Stimulated activated CD4-positive, alpha-beta T cell treated with anti-CD3 and anti-CD28 coated beads, Interleukin-12 subunit alpha, Interleukin-12 subunit beta, amount 100 ng/mL, for 48 hours (primary cell): ENCODE data around the gene FZD2.

Source experiments
- DNase-seq, 3 donors: peaks; one replicate each; pipeline ENCODE4 v3.0.0-alpha.2; 2020; ENCODE audit warnings: low read depth in 2 of 3, low spot score in 1 of 3

The FZD2 gene

GRCh38 chr17:44606658-44607057 lies 49.4 kb downstream of the FZD2 start:
- DNase-seq, result no peak

GRCh38 chr17:44607836-44608690 lies 50.8 kb downstream of the FZD2 start:
- no peak for DNase-seq

DNA sequence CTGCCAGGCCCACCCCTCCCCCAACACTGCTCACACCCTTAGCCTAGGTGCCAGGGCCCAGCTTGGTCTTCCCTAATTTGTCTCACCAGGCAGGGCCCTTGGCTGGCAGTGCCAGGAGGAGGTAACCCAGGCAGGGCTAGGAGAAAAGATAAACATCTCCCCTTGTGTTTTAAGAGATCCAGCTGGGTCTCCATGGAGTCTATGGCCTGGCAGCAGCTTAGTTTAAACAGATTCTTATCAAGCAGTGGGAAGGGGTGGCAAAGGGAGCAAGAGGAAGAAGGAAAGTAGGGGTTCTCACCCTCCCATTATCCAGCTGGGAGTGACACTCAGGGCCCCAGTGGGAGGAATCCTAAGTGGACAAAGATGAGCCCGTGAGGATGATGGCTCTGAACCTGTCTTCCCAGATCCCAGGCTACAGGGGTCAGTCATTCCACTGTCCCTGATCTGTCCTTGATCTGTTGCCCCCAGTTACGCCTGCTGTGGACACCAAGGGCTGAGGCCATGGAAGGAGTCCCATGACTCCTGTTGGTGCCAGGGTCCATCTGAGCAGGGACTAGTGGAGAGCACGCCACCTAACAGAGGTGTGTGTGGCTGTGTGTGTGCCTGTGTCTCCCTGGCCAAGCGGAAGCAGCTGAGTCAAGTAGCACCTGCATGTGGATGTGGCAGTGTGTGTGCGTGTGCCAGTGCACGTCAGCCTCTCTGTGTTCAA lies 51.6 kb downstream of the FZD2 start:
- DNase-seq, result no peak

DNA sequence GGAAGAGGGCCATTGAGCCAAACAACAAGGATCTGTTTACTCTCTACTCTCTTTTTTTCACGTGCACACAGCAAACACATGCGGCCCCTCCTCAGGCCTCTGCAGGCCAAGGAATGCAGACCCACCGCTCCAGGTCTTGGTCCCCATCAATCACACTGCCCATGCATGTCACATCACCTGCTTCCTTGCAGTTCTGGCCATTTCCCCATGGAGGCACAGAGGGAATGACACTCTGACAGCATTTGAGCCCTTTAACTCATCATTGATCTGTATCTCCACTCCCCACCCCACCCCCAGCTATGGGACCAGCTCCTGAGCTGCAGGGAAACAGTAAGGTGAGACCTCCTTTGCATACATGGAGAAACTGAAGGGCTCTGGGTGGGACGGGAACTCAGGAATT lies 53.0 kb downstream of the FZD2 start:
- DNase-seq, result no peak
